ENCODE results near the gene CNGB1.

- no peak for TF ChIP-seq CTCF (IDR thresholded peaks at IDR 0.05)
- TF ChIP-seq POLR2A (IDR thresholded peaks at IDR 0.05): no peak
- TF ChIP-seq POLR2AphosphoS5 (IDR thresholded peaks at IDR 0.05): no peak
These were observed 130.1 kb downstream of the CNGB1 start for GRCh38 chr16:57840833-57841232.

All from prostate gland (tissue), 2 donors.